ENCODE results near the gene SPARC.
A peak's percentile ranks its signal among the peaks of the same experiment; 100 is the strongest.

Gene SPARC

GRCh38 chr5:151620461-151620840 lies 66.3 kb downstream of the SPARC start:
- no peak for DNase-seq (ENCODE audit: low spot score)

- DNase-seq (ENCODE audit: low spot score): no peak
Measured at GRCh38 chr5:151619812-151620460, 66.8 kb downstream of the SPARC start.

GRCh38 chr5:151618907-151619306 lies 67.8 kb downstream of the SPARC start:
- no peak for DNase-seq (ENCODE audit: low spot score)

GRCh38 chr5:151617841-151618710 lies 68.6 kb downstream of the SPARC start:
- DNase-seq (ENCODE audit: low spot score): no peak

- no peak for DNase-seq (ENCODE audit: low spot score)
Measured at GRCh38 chr5:151617383-151617840, 69.3 kb downstream of the SPARC start.

- no peak for DNase-seq (ENCODE audit: low spot score)
Measured at GRCh38 chr5:151615431-151615830, 71.3 kb downstream of the SPARC start.

- no peak for DNase-seq (ENCODE audit: low spot score)
Measured at GRCh38 chr5:151614565-151614964, 72.2 kb downstream of the SPARC start.

GRCh38 chr5:151612689-151613427 lies 73.9 kb downstream of the SPARC start:
- peak; percentile 30 for DNase-seq (ENCODE audit: low spot score)

- no peak for DNase-seq (ENCODE audit: low spot score)
Measured at GRCh38 chr5:151611127-151611775, 75.5 kb downstream of the SPARC start.

Data from CD4-positive, alpha-beta T cell treated with Interleukin-15 for 4 hours (primary cell).